Measurements from ENCODE around the gene KCTD7.

DNA sequence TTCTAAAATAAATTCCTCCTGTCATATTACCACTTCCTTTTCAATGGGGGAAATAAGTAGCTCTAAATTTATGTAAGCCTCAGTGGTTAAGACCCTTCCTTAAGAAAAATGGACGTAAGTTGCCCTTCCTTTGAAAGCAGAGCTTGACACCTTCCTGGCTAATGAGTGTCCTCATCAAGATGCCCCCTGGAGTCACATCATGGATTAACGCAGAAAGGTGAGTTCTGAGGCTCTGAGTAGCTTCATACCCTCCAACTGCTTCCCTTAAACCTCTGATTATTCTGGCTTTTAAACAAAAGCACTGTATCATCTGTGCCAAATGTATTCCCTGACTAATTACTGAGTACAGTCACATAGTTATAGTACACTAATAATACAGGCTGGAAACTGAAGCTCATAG, 14.7 kb downstream of the KCTD7 start:
- TF ChIP-seq POLR2AphosphoS5 (IDR thresholded peaks at IDR 0.05; ENCODE audit: low read depth, low read length) (no peak), TAF1 (IDR thresholded peaks at IDR 0.05; ENCODE audit: borderline replicate concordance, insufficient read depth, low read length) (no peak)
- TF ChIP-seq, protein P1, sequence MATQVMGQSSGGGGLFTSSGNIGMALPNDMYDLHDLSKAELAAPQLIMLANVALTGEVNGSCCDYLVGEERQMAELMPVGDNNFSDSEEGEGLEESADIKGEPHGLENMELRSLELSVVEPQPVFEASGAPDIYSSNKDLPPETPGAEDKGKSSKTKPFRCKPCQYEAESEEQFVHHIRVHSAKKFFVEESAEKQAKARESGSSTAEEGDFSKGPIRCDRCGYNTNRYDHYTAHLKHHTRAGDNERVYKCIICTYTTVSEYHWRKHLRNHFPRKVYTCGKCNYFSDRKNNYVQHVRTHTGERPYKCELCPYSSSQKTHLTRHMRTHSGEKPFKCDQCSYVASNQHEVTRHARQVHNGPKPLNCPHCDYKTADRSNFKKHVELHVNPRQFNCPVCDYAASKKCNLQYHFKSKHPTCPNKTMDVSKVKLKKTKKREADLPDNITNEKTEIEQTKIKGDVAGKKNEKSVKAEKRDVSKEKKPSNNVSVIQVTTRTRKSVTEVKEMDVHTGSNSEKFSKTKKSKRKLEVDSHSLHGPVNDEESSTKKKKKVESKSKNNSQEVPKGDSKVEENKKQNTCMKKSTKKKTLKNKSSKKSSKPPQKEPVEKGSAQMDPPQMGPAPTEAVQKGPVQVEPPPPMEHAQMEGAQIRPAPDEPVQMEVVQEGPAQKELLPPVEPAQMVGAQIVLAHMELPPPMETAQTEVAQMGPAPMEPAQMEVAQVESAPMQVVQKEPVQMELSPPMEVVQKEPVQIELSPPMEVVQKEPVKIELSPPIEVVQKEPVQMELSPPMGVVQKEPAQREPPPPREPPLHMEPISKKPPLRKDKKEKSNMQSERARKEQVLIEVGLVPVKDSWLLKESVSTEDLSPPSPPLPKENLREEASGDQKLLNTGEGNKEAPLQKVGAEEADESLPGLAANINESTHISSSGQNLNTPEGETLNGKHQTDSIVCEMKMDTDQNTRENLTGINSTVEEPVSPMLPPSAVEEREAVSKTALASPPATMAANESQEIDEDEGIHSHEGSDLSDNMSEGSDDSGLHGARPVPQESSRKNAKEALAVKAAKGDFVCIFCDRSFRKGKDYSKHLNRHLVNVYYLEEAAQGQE (IDR thresholded peaks at IDR 0.05; ENCODE audit: insufficient read depth in 1 of 2, low read depth in 2 of 2, low read length in 2 of 2), result no peak

All from PFSK-1 (cell line).